ELF-1 (cell line): ENCODE results near the gene VWA8.
"Not testable (repeated sequence)": the region's sequence is repeated elsewhere in the genome, so short reads cannot be mapped to it uniquely, and the experiment has no call there.

ENCODE experiments used
- DNase-seq: peaks from one replicate; pipeline ENCODE4 v3.0.0-alpha.2; 2016; ENCODE audit warnings: low read depth, low spot score

The VWA8 gene

GRCh38 chr13:41588899-41589298 lies 372.0 kb downstream of the VWA8 start:
- DNase-seq, result no peak

GRCh38 chr13:41588448-41588847 lies 372.5 kb downstream of the VWA8 start:
- DNase-seq, result no peak

- DNase-seq, result peak; percentile 23
Observed at GRCh38 chr13:41587490-41587889, 373.4 kb downstream of the VWA8 start.

- no peak for DNase-seq
Observed at GRCh38 chr13:41586216-41586615, 374.7 kb downstream of the VWA8 start.

GRCh38 chr13:41582027-41582463 lies 378.9 kb downstream of the VWA8 start:
- no peak for DNase-seq

GRCh38 chr13:41580345-41580744 lies 380.6 kb downstream of the VWA8 start:
- DNase-seq, result no peak

GRCh38 chr13:41579881-41580280 lies 381.0 kb downstream of the VWA8 start:
- DNase-seq, result no peak

- no peak for DNase-seq
Observed at GRCh38 chr13:41579168-41579567, 381.7 kb downstream of the VWA8 start.

- DNase-seq, result no peak
Observed at GRCh38 chr13:41578371-41578770, 382.5 kb downstream of the VWA8 start.

GRCh38 chr13:41577436-41577835 lies 383.5 kb downstream of the VWA8 start:
- no peak for DNase-seq

- DNase-seq, result not testable (repeated sequence)
Observed at GRCh38 chr13:41573640-41574039, 387.3 kb downstream of the VWA8 start.

- DNase-seq, result not testable (repeated sequence)
Observed at GRCh38 chr13:41571817-41572340, 389.0 kb downstream of the VWA8 start.

GRCh38 chr13:41568972-41569351 lies 391.9 kb downstream of the VWA8 start:
- DNase-seq, result no peak

- DNase-seq, result no peak
Observed at GRCh38 chr13:41568143-41568971, 392.6 kb downstream of the VWA8 start.

GRCh38 chr13:41567363-41567762 lies 393.5 kb downstream of the VWA8 start:
- no peak for DNase-seq

- no peak for DNase-seq
Observed at GRCh38 chr13:41565846-41566245, 395.1 kb downstream of the VWA8 start.

GRCh38 chr13:41565216-41565615 lies 395.7 kb downstream of the VWA8 start:
- DNase-seq, result no peak

- DNase-seq, result no peak
Observed at GRCh38 chr13:41563984-41564365, 396.9 kb downstream of the VWA8 start.

- DNase-seq, result no peak
Observed at GRCh38 chr13:41563341-41563983, 397.4 kb downstream of the VWA8 start.

GRCh38 chr13:41562541-41563178 lies 398.2 kb downstream of the VWA8 start:
- DNase-seq, result no peak

GRCh38 chr13:41562083-41562482 lies 398.8 kb downstream of the VWA8 start:
- no peak for DNase-seq

- DNase-seq, result no peak
Observed at GRCh38 chr13:41561170-41561569, 399.7 kb downstream of the VWA8 start.
